ENCODE data around the gene MTRR.

MTRR gene

DNA sequence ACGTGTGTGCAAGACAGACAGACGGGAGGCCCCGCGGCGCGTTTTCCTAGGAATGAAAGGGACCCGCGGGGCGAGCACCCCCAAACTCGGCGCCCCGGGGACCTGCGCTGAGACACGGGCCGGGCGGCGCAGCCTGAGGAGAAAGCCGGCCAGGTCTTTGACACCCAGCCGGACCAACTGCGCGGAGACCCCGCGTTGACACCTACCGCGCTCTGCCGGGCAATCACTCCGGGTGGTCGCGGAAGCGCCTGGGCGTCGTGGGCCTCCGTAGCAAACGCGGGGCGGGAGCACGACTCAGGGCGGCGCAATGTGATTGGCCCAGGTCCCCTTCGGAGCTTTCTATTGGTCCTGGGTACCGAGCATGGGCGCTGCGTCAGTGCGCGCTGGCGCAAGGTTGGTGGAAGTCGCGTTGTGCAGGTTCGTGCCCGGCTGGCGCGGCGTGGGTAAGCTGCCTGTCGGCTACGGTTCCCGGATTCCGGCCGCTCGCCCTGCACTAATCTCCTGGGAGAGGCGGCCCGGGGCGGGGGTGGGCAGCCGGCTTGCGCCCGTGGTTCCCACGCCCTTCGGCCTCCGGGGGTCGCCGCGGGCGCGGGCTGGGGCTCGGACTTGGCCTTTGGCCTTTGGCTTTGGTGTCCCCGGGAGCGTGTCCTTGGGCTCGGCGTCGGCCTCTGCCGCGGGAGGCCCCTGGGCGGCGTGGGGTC lies at the start of gene MTRR, which contains the start of gene FASTKD3:
Gene MTRR (plus strand): TSS at position 376 of the 701 bp plus-strand sequence. CDS start 1,647 bp downstream, outside the sequence.
Gene FASTKD3 (minus strand): TSS at position 259 of the 701 bp plus-strand sequence. CDS start 948 bp downstream, outside the sequence.
- DNase-seq: peak; percentile 94

DNA sequence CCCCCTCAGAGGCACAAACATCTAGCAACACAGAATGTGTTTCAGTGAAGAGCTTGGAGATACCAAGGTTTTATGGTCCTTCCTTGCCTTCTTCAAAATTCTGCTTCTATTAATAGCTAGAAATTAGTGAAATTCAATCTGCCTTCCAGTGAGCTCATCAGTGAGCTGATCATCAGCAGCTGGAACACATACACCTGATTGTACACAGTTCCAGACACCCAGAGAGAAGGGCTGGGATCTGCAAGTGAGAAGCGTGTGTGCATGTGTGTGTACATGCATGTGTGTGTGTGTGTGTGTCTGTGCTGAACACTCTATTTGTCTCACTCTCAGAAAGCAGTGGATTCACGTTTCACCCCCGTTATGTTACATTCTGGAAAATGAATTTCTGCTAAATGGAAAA lies 46.5 kb upstream of the MTRR start:
- DNase-seq: no peak

DNA sequence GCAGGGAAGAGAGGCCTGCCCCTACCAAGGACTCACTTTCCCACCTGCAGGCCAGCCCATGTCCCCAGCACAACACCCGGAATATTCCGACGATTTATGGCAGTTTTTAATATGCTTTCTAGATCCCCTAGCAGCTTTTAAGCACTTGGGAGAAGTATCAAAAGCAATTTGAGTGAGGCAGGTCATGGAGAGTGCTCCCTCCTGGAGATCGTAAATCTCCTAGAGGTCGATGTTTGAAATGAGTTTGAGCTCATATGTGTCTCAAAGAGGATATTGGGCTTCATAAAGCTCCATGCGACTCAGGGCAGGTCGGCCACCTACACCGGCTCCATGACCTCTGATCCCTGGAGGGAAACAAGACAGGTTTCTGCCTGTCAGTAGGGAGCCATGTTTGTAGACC lies 45.4 kb upstream of the MTRR start:
- DNase-seq: no peak

DNA sequence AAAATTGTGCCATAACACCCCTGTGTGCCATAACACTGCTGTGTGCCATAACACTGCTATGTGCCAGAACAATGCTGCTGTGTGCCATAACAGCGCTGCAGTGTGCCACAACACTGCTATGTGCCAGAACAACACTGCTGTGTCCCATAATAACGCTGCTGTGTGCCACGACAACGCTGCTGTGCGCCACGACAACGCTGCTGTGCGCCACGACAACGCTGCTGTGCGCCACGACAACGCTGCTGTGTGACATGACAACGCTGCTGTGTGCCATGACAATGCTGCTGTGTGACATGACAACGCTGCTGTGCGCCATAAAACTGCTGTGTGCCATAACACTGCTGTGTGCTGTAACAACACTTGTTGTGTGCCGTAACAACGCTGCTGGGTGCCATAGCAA lies 44.0 kb upstream of the MTRR start:
- no peak for DNase-seq

DNA sequence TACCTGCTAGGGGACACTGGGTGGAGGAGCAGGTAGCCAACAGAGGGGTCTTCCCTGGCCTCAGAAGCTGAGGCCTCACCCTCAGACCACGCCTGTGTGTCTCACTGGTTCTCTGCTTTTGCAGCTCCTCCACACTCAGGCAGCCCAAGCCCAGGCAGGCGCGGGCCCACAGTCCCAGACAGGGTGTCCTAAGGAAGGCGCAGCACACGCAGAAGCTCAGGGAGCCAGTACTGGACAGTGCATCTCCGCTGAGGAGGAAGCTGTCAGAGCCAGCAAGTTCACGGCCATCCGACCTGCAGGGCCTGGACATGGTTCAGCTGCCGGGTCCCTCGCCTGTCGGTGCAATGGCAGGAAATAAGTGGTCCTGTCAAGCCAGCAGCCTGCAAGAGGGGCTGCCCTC lies 43.3 kb upstream of the MTRR start:
- DNase-seq: no peak

DNA sequence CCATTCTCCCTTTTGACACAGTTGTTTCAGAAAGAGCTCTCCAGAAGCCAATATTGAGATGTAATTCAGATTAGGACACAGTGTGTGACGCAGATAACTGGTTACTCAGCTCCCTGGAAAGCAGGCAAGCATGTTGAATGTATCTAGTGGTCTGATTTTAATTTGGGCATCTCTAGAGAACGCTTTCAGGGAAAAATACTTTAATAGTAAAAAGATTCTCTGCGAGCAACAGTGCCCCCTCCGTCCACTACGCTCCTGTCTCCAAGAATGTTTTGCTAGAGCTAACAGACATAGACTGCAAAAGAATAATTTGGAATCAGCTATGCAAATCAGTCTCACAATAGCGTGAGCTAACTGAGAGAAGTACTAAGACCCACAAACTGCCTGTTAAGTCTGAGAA lies 41.3 kb upstream of the MTRR start:
- DNase-seq: no peak

DNA sequence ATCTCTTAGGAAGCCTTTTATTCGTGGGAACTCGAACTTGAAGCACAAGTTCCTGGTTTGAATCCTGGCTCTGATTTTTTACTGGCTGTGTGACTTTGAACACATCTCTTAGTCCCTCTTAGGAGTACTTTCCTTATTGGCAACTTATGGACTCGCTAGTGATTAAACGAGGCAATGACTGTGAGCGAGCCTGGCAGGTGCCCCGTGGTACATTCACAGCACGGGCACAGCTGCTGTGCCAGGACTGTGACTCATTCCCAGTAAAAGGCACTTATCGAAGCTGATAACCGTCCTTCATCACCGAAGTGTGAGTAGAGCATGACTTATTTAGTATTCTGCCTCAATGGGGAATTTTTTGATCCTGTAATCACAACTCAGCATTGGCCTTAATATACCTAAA lies 40.7 kb upstream of the MTRR start:
- DNase-seq: peak; percentile 17

DNA sequence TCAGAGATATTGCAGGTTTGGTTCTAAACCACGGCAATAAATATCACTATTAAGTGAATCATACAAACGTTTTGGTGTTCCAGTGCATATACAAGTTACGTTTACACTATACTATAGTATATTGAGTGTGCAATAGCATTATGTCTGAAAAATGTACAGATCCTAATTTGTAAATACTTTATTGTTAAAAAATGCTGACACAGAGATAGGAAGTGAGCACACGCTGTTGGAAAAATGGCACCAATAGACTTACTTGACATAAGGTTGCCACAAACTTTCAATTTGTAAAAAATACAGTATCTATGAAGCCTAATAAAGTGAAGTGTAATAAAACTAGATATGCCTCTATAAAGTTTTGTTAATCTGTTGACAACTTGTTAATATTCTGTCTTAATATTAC lies 34.0 kb upstream of the MTRR start:
- DNase-seq: no peak

DNA sequence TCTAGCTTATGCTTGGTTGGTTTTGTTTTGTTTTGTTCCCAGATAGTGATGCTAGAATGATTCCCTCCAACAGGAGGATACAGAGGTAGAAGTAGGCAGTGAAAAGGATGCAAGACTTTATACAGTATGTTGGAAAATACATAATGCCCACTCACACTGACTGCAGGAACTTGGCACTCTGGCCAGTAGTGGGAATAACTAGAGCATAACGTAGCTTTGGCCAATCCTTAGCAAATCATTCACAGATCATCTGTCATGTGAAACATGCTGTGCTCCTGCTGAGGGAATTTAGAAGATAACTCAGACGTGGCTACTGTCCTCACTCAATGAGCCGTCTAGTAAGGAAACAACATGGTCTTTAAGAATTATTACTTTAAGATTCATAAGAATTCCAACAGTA lies 31.5 kb upstream of the MTRR start:
- no peak for DNase-seq

DNA sequence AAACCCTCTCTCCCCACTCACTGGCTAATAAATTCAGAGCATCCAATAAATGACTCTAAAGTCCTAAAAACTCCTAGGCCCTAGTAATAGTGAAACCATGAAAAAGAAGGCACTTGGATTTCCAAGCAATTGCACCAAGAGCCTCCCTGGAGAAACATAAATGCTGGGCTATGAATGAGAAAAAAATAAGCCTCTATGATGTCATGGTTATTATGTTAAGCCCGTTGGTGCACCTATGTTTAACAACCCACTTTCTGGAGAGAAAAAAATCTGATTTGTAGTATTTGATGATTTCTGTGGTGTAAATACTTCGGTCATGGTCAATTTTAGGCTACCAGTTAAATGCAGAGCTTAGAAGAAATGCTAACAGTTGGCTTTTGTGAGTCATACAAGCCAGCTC lies 26.4 kb upstream of the MTRR start:
- DNase-seq: no peak

DNA sequence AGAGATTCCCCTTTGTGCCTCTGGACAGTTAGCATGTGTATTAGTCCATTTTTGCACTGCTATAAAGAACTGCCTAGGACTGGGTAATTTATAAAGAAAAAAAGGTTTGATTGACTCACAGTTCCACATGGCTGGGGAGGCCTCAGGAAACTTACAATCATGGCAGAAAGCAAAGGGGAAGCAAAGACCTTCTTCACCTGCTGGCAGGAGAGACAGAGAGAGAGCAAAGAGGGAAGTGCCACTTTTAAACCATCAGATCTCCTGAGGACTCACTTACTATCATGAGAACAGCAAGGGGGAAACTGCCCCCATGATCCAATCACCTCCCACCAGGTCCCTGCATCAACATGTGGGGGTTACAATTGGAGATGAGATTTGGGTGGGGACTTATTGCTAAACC lies 24.0 kb upstream of the MTRR start:
- no peak for DNase-seq

DNA sequence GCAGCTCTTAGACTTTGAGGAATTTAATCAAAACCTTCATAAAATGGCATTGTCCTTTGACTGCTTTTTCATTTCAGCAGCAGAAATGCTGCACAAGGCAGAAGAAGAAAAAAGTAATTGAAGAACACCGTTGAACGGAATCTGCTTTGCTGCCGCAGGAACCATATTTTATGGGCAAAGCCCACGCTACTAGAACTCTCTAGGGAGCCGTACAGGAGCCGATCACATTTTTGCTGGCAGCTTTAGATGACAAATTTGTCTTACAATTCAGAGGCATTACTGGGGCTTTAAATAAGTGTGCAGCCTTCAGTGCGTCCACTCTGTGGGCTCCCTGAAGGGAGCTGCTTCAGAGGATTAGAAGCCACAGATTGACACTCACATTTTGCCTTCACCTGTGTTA lies 23.4 kb upstream of the MTRR start:
- no peak for DNase-seq

DNA sequence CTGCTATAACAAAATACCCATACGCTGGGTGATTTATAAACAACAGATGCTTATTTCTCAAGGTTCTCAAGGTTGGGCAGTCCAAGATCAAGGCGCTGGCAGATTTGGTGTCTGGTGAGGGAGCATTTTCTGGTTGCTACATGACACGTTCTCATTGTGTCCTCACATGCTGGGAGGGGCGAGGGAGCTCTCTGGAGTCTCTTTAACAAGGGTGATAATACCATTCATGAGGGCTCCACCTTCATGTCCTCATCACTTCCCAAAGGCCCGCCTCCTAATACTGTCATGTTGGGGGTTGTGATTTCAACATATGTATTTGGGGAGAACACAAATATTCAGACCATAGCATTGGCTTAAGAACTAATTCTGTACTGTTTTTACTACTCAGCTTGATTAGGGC lies 22.6 kb upstream of the MTRR start:
- DNase-seq: no peak

DNA sequence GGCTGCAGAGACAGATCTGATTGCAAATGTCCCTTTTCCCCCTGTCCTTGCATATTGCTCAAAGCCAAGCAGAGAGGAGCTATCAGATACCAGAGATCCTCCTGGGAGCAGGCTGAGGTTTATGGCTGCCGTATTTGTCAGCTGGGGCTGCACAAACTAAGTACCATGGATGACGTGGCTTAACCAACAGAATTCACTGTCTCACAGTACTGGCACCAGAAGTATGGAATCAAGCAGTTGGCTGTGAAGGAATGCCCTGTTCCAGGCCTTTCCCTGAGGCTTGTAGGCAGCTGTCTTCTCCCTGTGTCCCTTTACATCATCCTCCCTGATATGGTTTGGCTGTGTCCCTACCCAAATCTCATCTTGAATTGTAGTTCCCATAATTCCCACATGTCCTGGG lies 20.7 kb upstream of the MTRR start:
- DNase-seq: no peak

DNA sequence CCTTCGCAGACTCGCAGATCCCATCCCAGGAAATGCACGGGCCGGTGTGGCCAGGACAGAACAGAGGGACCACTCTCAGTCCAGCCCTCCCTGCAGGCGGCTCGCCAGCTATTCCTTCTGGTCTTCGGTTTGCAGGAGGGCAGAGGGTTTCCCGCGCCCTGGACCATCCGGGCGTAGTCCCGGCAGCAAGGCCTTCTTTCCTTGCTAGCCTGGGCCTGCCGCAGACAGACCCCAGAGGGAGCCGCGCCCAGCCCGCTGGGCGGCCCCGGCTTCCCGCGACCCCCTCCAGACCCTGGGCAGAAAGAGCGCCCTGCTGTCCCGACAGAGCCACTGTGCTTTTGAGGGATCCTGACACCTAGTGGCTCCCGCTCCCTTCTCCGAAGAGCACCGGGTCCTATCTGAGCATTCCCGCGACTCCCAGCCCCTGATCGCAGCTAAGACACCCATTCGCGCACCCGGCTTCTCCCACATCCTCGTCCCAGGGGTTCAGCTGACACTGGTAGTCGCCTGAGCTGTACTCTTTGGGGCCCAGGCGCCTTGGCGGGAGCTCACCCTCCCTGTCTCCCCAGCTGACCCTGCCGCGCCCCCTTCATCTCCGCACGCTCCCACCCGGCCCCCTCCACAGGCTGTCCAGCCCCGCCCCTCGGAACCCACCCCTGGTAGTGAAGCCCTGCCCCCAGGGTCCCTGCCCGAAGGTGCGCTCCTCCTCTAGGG lies 19.1 kb upstream of the MTRR start:
- peak; percentile 36 for DNase-seq

DNA sequence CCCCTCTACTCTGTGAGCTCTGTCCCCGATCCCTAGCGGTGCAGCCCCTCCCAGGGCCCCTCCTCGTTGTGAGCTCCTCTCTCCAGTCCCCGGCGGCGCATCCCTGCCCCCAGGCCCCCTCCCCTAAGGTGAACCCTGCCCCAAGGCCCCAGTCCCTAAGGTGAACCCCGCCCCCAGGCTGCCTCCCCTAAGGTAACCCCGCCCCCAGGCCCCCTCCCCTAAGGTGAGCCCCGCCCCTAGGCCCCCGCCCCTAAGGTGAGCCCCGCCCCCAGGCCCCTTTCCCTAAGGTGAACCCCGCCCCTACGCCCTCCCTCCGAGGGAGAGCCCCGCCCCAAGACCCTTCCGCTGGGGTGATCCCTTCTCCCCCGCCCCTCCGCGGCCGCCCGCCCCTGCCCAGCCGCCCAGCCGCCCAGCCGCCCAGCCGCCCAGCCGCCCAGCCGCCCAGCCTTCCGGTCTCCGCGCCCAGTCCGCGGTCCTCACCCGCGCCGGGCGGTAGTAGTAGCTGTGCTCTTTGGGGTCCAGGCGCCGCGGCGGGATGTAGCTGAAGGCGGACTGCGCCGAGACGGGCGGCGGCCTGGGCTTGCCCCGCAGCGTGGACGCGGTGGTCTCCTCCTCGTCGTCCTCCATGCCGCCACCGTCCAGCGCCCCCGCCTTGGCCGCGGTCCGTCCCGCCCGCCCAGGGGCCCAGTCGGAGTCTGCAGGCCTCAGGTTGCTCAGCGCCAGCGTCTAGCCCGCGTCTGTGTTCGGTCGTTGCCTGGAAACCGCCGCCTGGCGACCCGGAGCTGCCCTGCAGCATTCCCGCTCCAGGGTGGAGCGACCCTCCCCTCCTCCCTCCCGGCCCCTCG lies 18.3 kb upstream of the MTRR start, which contains the start of gene CFAP90:
Gene CFAP90 (minus strand): TSS at position 739 of the 845 bp plus-strand sequence. CDS start 112 bp downstream, at position 627.
- peak; percentile 43 for DNase-seq

DNA sequence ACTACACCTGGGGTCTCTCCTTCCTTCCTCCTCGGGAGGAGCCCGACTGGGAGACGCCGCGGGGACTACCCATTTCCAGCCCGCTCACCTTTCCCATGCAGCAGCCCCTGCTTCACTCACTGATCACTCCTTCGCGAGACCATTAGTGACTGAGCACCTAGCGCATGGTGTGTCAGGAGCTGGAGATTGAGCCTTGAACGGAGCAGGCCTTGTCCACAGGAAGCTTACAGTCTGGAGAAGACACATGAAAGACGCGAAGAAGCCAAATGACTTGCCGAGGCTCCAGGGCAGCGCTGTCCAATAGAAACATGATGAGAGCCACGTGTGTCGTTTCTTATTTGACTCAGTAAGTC lies 17.7 kb upstream of the MTRR start:
- DNase-seq: no peak

DNA sequence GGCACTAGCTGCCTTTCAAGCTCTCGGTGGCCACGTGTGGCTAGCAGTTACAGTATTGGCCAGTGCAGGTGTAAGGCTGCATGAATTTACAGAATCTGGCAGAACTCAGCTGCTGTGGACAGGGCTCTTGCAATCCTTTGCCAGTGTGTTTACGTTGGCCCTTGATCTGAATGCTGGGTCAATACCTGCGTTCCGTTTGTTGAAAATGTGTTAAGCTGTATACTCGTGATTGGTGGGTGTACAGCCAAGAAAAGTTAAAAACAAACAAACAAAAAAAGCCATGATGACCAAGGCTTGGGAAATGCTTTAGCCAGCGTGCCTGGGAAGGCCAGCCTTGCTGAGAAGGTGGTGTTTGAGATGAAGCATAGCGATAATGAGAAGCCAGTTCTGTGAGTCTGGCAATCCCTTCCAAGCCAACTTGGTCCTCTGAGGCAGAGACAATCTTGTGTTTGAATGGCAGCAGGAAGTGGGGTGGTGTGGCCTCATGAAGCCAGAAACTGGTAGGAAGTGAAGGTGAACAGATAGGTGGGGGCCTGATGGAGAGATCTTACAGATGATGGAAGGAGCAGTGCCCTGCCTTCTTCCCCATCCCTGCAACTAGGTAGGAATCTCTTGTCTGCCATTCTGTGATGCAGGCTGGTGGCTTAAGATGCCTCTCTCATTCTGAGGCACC lies 17.2 kb upstream of the MTRR start:
- no peak for DNase-seq

DNA sequence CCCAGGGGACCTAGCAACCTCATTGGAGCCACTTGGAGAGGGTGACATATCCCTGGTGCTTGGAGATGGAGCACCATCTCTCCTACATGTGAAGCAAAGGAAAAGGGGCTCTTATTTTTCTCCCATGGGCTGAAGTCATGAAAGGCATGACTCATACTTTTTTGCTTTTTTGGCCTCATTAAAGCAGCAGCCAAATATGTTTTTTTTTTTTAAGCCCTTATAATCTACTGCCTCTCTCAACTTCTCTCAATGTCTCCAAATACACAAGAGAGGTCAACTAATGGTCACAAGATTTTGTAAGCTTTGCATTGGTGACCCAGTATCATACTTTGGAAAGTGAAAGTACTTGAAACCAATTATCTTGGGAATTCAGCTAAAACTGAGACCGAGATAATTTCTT lies 16.4 kb upstream of the MTRR start:
- no peak for DNase-seq

DNA sequence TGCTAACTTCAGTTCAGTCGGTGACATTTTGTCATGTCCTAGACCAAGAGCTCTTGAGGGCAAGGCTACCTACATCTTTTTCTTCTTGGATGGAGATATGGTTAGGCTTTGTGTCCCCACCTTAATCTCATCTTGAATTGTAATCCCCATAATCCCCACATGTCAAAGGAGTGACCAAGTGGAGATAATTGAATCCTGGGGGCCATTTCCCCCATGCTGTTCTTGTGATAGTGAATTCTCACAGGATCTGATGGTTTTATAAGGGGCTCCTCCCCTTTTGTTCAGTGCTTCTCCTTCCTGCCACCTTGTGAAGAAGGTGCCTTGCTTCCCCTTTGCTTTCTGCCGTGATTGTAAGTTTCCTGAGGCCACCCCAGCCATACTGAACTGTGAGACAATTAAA lies 16.0 kb upstream of the MTRR start:
- no peak for DNase-seq

DNA sequence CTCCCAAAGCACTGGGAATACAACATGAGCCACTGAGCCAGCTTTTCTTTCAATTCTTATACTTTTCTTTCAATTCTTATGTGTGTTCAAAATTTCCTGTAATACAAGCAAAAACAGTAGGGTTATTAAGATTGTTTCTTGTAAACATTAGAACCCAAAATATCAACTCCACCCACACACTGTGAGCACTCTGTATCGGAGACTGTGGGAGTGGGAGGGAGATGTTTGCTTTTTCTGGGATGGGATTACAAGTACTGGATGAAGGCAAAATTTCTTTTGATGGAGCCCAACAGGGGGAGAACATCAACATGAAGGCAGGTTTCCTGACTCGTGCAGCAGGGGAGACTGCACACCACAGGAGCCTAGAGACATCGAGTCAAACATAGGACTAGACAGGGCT lies 13.3 kb upstream of the MTRR start:
- no peak for DNase-seq

DNA sequence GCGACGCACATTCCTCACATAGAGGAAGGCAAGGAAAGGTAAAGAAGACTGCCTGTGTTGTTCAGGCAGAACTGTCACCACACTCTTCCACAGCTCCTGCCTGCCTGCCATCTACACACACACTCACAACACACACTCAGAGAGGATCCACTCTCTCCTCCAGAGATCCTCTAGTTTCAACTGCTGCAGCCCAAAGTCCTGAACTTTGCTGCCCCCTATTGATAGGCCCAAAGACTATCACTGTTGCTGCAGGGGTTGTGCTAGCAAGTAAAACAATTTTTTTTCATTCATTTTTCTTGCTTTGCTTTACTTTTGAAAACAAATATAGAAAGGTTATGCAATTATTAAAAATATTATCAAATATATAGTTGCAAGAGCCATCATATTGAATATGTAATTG lies 12.1 kb upstream of the MTRR start:
- DNase-seq: no peak

DNA sequence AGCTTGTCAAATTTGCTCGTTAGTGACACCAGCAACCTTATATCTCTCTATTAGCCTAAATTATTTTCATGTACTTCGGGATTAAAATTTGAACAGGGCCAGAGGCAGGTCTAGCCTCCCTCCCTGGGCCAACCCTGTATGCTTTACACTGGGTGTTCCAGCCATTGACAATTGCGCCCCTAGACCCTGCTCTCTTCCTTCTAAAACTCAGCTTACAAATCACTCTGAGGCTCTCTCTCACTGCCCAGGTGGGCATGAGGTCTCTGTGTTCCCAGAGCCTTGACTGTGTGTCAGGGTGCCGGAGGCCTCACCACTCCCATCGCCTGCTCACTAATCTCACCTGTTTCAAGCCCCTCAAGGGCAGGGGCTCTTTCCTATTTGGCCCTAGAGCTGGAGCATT lies 11.6 kb upstream of the MTRR start:
- no peak for DNase-seq
